NCI-H510A treated with DMSO at 0.1 percent for 48 hours (cell line): ENCODE results near the gene KRTAP4-2.
"Not testable (repeated sequence)": the region's sequence is repeated elsewhere in the genome, so short reads cannot be mapped to it uniquely, and the experiment has no call there.

Experiments
- DNase-seq: peaks from one replicate; lab custom pipeline; 2025; lab: John Stamatoyannopoulos, UW

Gene KRTAP4-2

GRCh38 chr17:41160648-41161047, 17.4 kb downstream of the KRTAP4-2 start, which contains the start of gene KRTAP4-4:
KRTAP4-4 (minus strand) TSS chr17:41160748; CDS start chr17:41160691, 57 bp downstream.
- DNase-seq: no peak

GRCh38 chr17:41160190-41160589, 17.8 kb downstream of the KRTAP4-2 start:
- not testable (repeated sequence) for DNase-seq

- no peak for DNase-seq
These were observed 24.2 kb downstream of the KRTAP4-2 start for GRCh38 chr17:41153856-41154255.

- DNase-seq: no peak
These were observed 26.5 kb downstream of the KRTAP4-2 start for GRCh38 chr17:41151525-41151924.

- DNase-seq: no peak
These were observed 28.0 kb downstream of the KRTAP4-2 start for GRCh38 chr17:41150026-41150425.

- no peak for DNase-seq
These were observed 28.4 kb downstream of the KRTAP4-2 start, which contains the start of gene KRTAP4-5 for GRCh38 chr17:41149652-41149985. KRTAP4-5 (minus strand) TSS chr17:41149825; CDS start chr17:41149767, 58 bp downstream.

- DNase-seq: not testable (repeated sequence)
These were observed 28.9 kb downstream of the KRTAP4-2 start for GRCh38 chr17:41148971-41149651.

GRCh38 chr17:41147531-41148204, 30.4 kb downstream of the KRTAP4-2 start:
- no peak for DNase-seq

GRCh38 chr17:41145261-41145660, 32.8 kb downstream of the KRTAP4-2 start:
- DNase-seq: no peak

GRCh38 chr17:41144846-41145245, 33.2 kb downstream of the KRTAP4-2 start:
- DNase-seq: no peak

GRCh38 chr17:41141361-41141760, 36.7 kb downstream of the KRTAP4-2 start:
- no peak for DNase-seq

- DNase-seq: no peak
These were observed 37.5 kb downstream of the KRTAP4-2 start, which contains the start of gene KRTAP4-6 for GRCh38 chr17:41140360-41141131. KRTAP4-6 (minus strand) TSS chr17:41140544; CDS start chr17:41140487, 57 bp downstream.

GRCh38 chr17:41139865-41140264, 38.2 kb downstream of the KRTAP4-2 start:
- DNase-seq: not testable (repeated sequence)

- DNase-seq: no peak
These were observed 43.9 kb downstream of the KRTAP4-2 start for GRCh38 chr17:41133880-41134735.

- no peak for DNase-seq
These were observed 46.0 kb downstream of the KRTAP4-2 start for GRCh38 chr17:41131979-41132378.
